ENCODE data around the gene THSD8.

GRCh38 chr19:12815088-12815487, 13.2 kb downstream of the THSD8 start:
- TF ChIP-seq CTCF (IDR thresholded peaks at IDR 0.05) (no peak), POLR2A (IDR thresholded peaks at IDR 0.05) (no peak)
